Keratinocyte (primary cell): Measurements from ENCODE around the gene ZNF831. TPM values are rescaled to one million over a fixed set of nuclear protein-coding genes. Genes with fewer than 3 reads are reported as not detected.

Experiments used
- DNase-seq: peaks from one replicate; pipeline ENCODE4 v3.0.0-alpha.2; 2011; ENCODE audit warnings: low read depth, missing footprints, low spot score
- FAIRE-seq: peaks from 2 replicates; lab custom pipeline; 2011; peaks lifted over from hg19 to GRCh38; lab: Jason Lieb, UNC
- H2AFZ ChIP-seq: 2 replicates; pipeline ENCODE4 v1.6.0; 2012; ENCODE audit warnings: low read length, control low read depth, inconsistent platforms; ENCODE audit not compliant: control insufficient read depth
- H3K27ac ChIP-seq: 2 replicates; pipeline ENCODE4 v1.5.1; 2011; ENCODE audit warnings: low read length; ENCODE audit not compliant: control insufficient read depth, insufficient read depth
- H3K27me3 ChIP-seq: 3 replicates; pipeline ENCODE4 v1.6.0; 2011; ENCODE audit warnings: low read length; ENCODE audit not compliant: control insufficient read depth, insufficient read depth; ENCODE audit errors: extremely low read depth
- H3K36me3 ChIP-seq, 2 experiments: 2 replicates in 1 of 2; 3 replicates in 1 of 2; pipeline ENCODE4 v1.5.1; 2011; ENCODE audit warnings: low read length in 2 of 2, mild to moderate bottlenecking in 1 of 2; ENCODE audit not compliant: control insufficient read depth in 2 of 2, insufficient read depth in 2 of 2; ENCODE audit errors: extremely low read depth in 1 of 2
- H3K4me1 ChIP-seq: 3 replicates; pipeline ENCODE4 v1.5.1; 2011; ENCODE audit warnings: low read length; ENCODE audit not compliant: control insufficient read depth, insufficient read depth; ENCODE audit errors: extremely low read depth
- H3K4me2 ChIP-seq: 3 replicates; pipeline ENCODE4 v1.6.0; 2011; ENCODE audit warnings: low read depth, low read length; ENCODE audit not compliant: control insufficient read depth, insufficient read depth; ENCODE audit errors: extremely low read depth
- H3K4me3 ChIP-seq, 3 experiments: fragments of 200-600 bp in 1 of 3; sonication (generic) in 1 of 3; 2 replicates in 2 of 3; 3 replicates in 1 of 3; pipeline ENCODE4 v1.5.1; 2011 to 2016; ENCODE audit warnings: low read length in 3 of 3, mild to moderate bottlenecking in 3 of 3, control low read depth in 2 of 3, inconsistent platforms in 1 of 3, low read depth in 1 of 3, mixed read lengths in 1 of 3, mixed run types in 1 of 3, moderate library complexity in 1 of 3; ENCODE audit not compliant: control insufficient read depth in 2 of 3, insufficient read depth in 2 of 3; ENCODE audit errors: extremely low read depth in 1 of 3
- H3K79me2 ChIP-seq: 2 replicates; pipeline ENCODE4 v1.6.0; 2012; ENCODE audit warnings: low read length; ENCODE audit not compliant: control insufficient read depth, insufficient read depth
- H3K9ac ChIP-seq: 3 replicates; pipeline ENCODE4 v1.6.0; 2011; ENCODE audit warnings: low read length; ENCODE audit not compliant: control insufficient read depth, insufficient read depth; ENCODE audit errors: extremely low read depth
- H3K9me1 ChIP-seq: 3 replicates; pipeline ENCODE4 v1.6.0; 2011; ENCODE audit warnings: low read length; ENCODE audit not compliant: control insufficient read depth, insufficient read depth; ENCODE audit errors: extremely low read depth
- H3K9me3 ChIP-seq: 2 replicates; pipeline ENCODE4 v1.5.1; 2012; ENCODE audit warnings: low read depth, low read length; ENCODE audit not compliant: control insufficient read depth
- H4K20me1 ChIP-seq: 3 replicates; pipeline ENCODE4 v1.6.0; 2011; ENCODE audit warnings: low read length; ENCODE audit not compliant: control insufficient read depth, insufficient read depth; ENCODE audit errors: extremely low read depth
- EZH2 ChIP-seq: IDR thresholded peaks from one replicate; pipeline ENCODE4 v1.6.1; 2012; ENCODE audit warnings: inconsistent platforms, mild to moderate bottlenecking, low read length, moderate library complexity
- dilution Hi-C: fragments of 300-500 bp; cut with MboI; formaldehyde crosslinking; loops from one replicate; pipeline ENCODE4 v1.7.0; 2020; ENCODE audit warnings: low sequenced_read_pairs; ENCODE audit not compliant: extremely low pct_ligation_motif_present
- polyA plus RNA-seq, 5 experiments: library from polyadenylated mRNA; depleted of rRNA in 3 of 5; stranded (reverse) in 3 of 5; stranded (forward) in 1 of 5; unstranded in 1 of 5; fragments of >200 nt; gene quantifications; 1 replicate in 1 of 5; 2 replicates in 3 of 5; 3 replicates in 1 of 5; pipeline versions ENCODE4 v1.2.1 to v1.2.3, GENCODE V29; 2011 to 2012; ENCODE audit warnings: missing spikeins in 2 of 5, low read depth in 1 of 5, low replicate concordance in 1 of 5
- TF ChIP-seq, protein P1 (sequence below), 3 experiments: IDR thresholded peaks in 1 of 3; conservative IDR thresholded peaks in 1 of 3; optimal IDR thresholded peaks in 1 of 3; 2 replicates in 2 of 3; 3 replicates in 1 of 3; pipeline versions ENCODE3 to v1.5.1; 2011; ENCODE audit warnings: low read length in 3 of 3, mild to moderate bottlenecking in 3 of 3, moderate library complexity in 2 of 3, control low read depth in 1 of 3, inconsistent platforms in 1 of 3; ENCODE audit not compliant: insufficient read depth in 2 of 3; ENCODE audit errors: extremely low read depth in 1 of 3

The ZNF831 gene
- polyA plus RNA-seq, 1 donor (not counting 4 experiments of a cell fraction or from before 2014, with no cell fraction given), result not detected

DNA sequence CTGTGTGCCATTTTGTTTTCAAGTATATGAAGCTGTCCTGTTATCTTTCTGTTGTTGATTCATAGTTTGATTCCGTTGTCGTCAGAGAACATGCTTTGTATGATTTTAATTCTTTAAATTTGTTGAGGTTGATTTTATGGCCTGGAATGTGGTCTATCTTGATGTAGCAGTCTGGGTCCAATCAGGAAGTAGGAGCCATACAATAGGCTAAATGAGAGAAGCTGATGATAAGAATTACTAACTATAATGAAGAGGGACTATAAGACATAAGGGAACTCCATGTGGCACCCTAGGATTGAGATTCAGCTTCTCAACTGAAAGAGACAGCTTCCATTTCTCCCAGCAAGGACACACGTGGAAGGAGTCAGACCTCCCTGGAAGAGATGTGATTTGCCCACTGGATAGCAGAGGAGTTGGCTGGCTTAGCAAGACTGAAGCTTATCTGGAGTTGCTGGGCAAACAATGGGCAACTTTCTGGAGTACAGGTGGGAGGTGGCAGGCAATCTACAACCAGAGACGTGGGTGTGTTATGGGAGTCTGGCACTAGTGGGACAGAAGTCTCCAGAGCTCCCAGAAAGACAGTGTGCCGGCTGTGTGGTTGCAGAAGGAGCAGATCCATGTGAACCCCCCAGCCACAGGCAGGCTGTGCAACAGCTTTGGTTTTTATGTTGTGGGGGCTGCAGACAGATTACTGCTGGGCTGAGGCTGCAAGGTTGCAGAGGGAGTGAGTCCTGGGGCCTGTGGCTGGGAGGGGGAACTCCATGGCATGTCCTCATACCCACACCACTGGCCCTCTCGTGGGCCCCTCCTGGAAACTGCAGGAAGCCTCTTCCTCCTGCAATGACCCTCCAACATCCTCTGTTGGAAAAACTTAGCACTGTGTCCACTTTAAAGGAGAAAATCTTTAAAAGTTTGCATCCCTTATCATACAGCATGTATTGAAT lies 7.1 kb downstream of the ZNF831 start:
- Histone ChIP-seq H3K9ac (no peak overlapping the region), H3K36me3 (no peaks in the 10 kb centered on the region), H2AFZ (no peak overlapping the region), H3K4me3 (no peak overlapping the region), H3K9me1 (no peaks in the 10 kb centered on the region), H3K9me3 (no peaks in the 10 kb centered on the region), H4K20me1 (no peaks in the 10 kb centered on the region), H3K79me2 (no peaks in the 10 kb centered on the region), H3K27me3 (no peaks in the 10 kb centered on the region), H3K4me1 (no peaks in the 10 kb centered on the region), H3K4me2 (no peak overlapping the region), H3K27ac (no peak overlapping the region)
- TF ChIP-seq, protein P1, sequence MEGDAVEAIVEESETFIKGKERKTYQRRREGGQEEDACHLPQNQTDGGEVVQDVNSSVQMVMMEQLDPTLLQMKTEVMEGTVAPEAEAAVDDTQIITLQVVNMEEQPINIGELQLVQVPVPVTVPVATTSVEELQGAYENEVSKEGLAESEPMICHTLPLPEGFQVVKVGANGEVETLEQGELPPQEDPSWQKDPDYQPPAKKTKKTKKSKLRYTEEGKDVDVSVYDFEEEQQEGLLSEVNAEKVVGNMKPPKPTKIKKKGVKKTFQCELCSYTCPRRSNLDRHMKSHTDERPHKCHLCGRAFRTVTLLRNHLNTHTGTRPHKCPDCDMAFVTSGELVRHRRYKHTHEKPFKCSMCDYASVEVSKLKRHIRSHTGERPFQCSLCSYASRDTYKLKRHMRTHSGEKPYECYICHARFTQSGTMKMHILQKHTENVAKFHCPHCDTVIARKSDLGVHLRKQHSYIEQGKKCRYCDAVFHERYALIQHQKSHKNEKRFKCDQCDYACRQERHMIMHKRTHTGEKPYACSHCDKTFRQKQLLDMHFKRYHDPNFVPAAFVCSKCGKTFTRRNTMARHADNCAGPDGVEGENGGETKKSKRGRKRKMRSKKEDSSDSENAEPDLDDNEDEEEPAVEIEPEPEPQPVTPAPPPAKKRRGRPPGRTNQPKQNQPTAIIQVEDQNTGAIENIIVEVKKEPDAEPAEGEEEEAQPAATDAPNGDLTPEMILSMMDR (optimal IDR thresholded peaks at IDR 0.05 in 1 of 3, IDR thresholded peaks at IDR 0.05 in 1 of 3, conservative IDR thresholded peaks at IDR 0.05 in 1 of 3; ENCODE audit: extremely low read depth in 1 of 3, insufficient read depth in 2 of 3, low read length in 3 of 3), result no peak
- TF ChIP-seq EZH2, result no peak
- dilution Hi-C loops, result no loop called here
- DNase-seq (no peak), FAIRE-seq (no peak)

DNA sequence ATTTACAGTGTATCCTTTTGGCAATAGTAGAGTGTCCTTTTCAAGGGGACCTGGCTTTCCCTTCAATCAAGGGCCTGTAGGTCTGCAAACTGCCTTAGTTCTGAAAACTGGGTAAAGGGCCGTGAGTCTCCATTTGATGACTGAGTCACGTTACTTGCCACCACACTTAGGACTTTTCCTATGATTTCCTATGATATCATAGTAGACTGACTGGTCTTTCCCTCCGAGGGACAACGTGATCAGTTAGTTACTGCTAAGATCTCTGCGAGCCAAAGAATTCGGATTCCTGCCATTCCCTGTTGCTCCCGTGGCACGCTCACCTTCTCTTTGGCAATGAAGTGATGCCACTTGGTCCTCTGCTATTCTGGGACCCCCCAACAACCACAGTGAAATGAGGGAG lies 8.4 kb downstream of the ZNF831 start:
- H3K27me3 ChIP-seq, result no peaks in the 10 kb centered on the region
- dilution Hi-C loops, result no loop called here

More for the DNA sequence above, 8.4 kb downstream of the ZNF831 start:
- Histone ChIP-seq H3K9me3 (no peaks in the 10 kb centered on the region), H4K20me1 (no peaks in the 10 kb centered on the region), H3K27ac (no peak overlapping the region), H2AFZ (no peak overlapping the region), H3K9me1 (no peaks in the 10 kb centered on the region), H3K36me3 (no peaks in the 10 kb centered on the region), H3K4me1 (no peaks in the 10 kb centered on the region), H3K4me3 (no peak overlapping the region), H3K4me2 (no peak overlapping the region), H3K79me2 (no peaks in the 10 kb centered on the region), H3K9ac (no peak overlapping the region)
- FAIRE-seq, result no peak
- TF ChIP-seq, protein P1 (optimal IDR thresholded peaks at IDR 0.05 in 1 of 3, IDR thresholded peaks at IDR 0.05 in 1 of 3, conservative IDR thresholded peaks at IDR 0.05 in 1 of 3; ENCODE audit: extremely low read depth in 1 of 3, insufficient read depth in 2 of 3, low read length in 3 of 3), result no peak
- TF ChIP-seq EZH2, result no peak
- DNase-seq, result no peak
